Stimulated activated CD4-positive, alpha-beta T cell treated with anti-CD3 and anti-CD28 coated beads, Interleukin-15, amount 100 ng/mL, for 1 hour (primary cell): ENCODE data around the gene KLHL22.
A peak's percentile ranks its signal among the peaks of the same experiment; 100 is the strongest.
"Not testable (repeated sequence)": the region's sequence is repeated elsewhere in the genome, so short reads cannot be mapped to it uniquely, and the experiment has no call there.

Source experiments
- DNase-seq, 2 donors: peaks; one replicate each; pipeline ENCODE4 v3.0.0-alpha.2; 2020; ENCODE audit warnings: low read depth in 1 of 2, low spot score in 1 of 2

The KLHL22 gene

GRCh38 chr22:20404881-20405280 lies 90.7 kb downstream of the KLHL22 start:
- no peak for DNase-seq

- no peak for DNase-seq
Measured at GRCh38 chr22:20403779-20404140, 91.8 kb downstream of the KLHL22 start.

DNA sequence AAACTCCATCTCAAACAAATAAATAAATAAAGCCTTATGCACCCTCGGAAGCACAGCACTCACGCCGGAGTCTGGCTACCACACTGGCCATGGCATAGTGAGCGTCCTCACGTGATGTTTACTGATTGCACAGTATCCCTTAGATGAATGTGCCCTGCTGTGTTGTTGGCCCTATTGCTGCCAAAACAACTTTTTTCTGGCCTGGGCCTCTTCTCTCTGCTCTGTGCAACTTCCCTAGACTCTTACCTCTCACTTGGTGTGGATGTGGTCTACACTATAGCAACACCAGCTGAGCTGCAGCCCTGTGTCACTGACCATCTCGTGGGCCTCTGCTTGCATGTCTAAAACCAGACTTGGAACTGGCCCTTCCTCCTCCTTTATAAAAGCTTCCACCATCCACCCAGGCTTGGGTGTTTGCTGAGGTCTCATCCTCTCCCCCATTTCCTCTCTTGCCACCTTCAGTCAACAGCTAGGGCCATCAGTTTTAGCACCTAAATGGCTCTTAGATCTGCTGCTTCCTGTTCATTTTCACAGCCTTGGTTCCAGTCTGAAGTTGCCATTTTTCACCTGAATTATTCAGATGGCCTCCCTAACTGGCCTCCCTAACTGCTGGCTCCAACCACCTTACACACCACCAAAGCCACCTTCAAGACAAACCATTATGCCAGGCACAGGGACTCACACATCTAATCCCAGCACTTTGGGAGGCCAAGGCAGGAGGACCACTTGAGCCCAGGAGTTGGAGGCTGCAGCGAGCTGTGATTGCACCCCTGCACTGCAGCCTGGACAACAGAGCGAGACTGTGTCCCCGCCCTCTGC lies 92.4 kb downstream of the KLHL22 start:
- DNase-seq, result no peak

GRCh38 chr22:20401376-20402014 lies 94.1 kb downstream of the KLHL22 start:
- DNase-seq, result no peak

DNA sequence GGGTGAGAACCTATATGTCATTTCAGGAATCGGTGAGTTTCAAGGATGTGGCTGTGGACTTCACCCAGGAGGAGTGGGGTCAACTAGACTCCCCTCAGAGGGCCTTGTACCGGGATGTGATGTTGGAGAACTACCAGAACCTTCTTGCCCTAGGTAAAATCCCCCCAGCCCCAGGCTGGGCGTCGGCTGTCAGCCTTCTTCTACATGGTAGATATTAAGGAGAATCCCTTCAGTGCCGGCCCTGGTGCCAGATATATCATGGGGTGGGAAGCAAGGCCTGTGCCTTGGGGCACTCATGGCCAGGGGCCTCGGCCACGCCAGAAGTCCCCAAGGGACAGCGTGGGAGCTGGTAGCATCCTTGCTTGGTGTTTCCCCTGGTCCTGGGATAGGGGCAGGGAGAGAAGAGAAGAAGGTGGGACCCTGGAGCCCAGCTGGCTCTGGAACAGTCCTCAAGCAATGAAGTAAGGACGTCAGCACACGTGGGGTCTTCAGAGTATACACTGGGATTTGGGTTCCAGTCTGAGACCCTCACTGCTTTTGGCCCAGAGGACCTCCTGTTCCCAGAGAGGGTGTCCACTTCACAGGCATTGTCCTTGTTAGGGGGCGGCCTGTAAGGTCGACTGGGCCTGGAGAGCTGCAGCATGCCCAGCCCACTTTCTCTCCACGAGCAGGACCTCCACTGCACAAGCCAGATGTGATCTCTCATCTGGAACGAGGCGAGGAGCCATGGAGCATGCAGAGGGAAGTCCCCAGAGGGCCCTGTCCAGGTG lies 94.8 kb downstream of the KLHL22 start:
- no peak for DNase-seq

- no peak for DNase-seq
Measured at GRCh38 chr22:20399866-20400605, 95.6 kb downstream of the KLHL22 start.

GRCh38 chr22:20398420-20398819 lies 97.2 kb downstream of the KLHL22 start:
- no peak for DNase-seq

- DNase-seq, result no peak
Measured at GRCh38 chr22:20397498-20397897, 98.1 kb downstream of the KLHL22 start.

DNA sequence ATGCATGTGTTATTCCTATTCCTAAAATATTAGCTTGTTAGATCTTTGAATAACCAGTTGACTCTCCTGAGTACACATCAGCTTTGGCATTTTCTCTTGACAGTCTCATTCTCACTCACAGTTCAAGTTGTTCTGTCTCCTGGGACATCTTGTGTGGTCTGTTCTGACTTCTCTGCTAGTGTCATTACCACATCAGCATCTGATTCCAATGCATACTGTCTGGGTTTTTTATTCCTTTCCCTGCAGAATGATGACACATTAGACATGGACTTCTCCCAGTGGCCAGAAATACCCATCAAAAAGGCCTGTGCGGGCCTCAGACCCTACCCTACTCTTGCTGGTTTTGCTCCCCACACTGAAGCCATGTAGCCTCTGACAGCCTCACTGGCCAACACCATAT lies 99.0 kb downstream of the KLHL22 start:
- DNase-seq, result no peak

DNA sequence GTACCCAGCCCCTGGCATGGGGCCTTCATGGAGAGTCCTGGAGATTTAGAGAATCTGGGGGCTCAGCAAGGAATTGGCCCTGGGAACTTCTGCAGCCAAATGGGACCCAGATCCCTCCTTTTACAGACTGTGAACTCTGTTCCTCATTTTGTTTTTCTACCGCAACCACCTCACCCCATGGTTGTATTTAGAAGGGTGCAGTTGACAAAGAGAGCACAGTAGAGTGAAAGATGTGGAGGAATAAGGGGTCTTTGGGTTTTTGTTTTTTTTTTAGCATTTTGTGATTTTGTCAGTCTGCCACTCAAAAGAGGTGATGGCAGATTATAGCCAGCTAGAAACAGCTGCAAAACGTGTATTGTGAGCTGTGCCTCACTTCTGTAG lies 99.7 kb downstream of the KLHL22 start:
- DNase-seq, result no peak

DNA sequence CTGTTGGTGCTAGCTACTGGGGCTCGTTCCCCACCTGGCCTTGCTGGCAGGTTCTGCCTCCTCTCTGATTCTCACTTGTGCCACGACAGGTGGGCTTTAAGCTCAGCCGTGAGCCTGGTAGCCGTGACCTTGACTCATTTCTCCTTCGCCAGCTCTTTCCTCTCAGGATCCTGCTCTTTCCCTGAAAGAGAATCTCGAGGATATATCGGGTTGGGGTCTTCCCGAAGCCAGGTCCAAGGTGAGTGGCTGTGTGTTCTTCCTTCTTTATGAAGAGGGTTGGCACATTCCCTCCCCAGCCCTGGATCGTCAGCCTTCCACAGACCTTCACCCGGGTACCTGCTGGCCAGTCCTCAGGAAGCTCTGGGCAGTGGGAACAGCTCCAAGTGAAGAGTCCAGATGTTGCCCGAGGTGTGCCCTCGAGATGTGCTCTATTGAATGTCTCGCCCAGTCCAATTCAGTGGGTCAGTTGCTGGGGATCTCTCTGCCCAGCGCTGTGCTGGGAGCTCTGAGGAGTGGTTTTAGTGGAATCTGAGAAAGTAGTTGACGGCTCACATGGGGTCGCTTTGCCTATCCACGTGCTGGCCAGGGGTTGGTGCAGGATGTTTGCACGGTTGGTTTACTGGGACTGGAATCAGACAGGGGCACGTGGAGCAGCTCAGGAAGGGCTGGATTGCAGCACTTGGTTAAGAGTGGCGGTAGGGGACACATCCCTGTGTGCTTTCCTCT lies 100.3 kb downstream of the KLHL22 start:
- DNase-seq, result no peak

- peak; percentile 63 to 70 for DNase-seq
Measured at GRCh38 chr22:20393705-20394476, 101.7 kb downstream of the KLHL22 start, which contains the start of gene ZNF74. ZNF74 (plus strand) TSS chr22:20394151; CDS start chr22:20394629, 478 bp downstream.

- DNase-seq, result no peak
Measured at GRCh38 chr22:20392983-20393704, 102.5 kb downstream of the KLHL22 start.

DNA sequence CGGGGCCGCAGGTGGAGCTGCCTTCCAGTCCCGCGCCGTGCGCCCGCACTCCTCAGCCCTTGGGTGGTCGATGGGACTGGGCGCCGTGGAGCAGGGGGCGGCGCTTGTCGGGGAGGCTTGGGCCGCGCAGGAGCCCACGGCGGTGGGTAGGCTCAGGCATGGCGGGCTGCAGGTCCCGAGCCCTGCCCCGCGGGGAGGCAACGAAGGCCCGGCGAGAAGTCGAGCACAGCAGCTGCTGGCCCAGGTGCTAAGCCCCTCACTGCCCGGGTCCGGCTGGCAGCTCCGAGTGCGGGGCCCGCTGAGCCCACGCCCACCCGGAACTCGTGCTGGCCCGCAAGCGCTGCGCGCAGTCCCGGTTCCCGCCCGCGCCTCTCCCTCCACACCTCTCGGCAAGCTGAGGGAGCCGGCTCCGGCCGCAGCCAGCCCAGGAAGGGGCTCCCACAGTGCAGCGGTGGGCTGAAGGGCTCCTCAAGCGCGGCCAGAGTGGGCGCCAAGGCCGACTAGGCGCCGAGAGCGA lies 103.2 kb downstream of the KLHL22 start:
- DNase-seq, result not testable (repeated sequence)
